ENCODE results near the gene BTK.
A peak's percentile ranks its signal among the peaks of the same experiment; 100 is the strongest.

Gene BTK

GRCh38 chrX:101393530-101394305 is 7.7 kb upstream of the BTK start:
- no peak for DNase-seq (ENCODE audit: low spot score)

- DNase-seq (ENCODE audit: low spot score), result peak; percentile 12
Measured at GRCh38 chrX:101391831-101392230, 5.8 kb upstream of the BTK start.

GRCh38 chrX:101390664-101391525 is 4.9 kb upstream of the BTK start, which contains the start of gene RPL36A:
Gene RPL36A (plus strand): TSS chrX:101391011. CDS start chrX:101391044, 33 bp downstream.
- peak; percentile 91 for DNase-seq (ENCODE audit: low spot score)

- peak; percentile 15 for DNase-seq (ENCODE audit: low spot score)
Measured at GRCh38 chrX:101388604-101389003, 2.6 kb upstream of the BTK start.

GRCh38 chrX:101386542-101386885 is 523 bp upstream of the BTK start:
- no peak for DNase-seq (ENCODE audit: low spot score)

- no peak for DNase-seq (ENCODE audit: low spot score)
Measured at GRCh38 chrX:101385026-101385684, 836 bp downstream of the BTK start.

GRCh38 chrX:101383679-101384205 is 2.2 kb downstream of the BTK start:
- DNase-seq (ENCODE audit: low spot score), result no peak

- no peak for DNase-seq (ENCODE audit: low spot score)
Measured at GRCh38 chrX:101377547-101377946, 8.4 kb downstream of the BTK start.

GRCh38 chrX:101370888-101371504 is 15.0 kb downstream of the BTK start:
- DNase-seq (ENCODE audit: low spot score), result no peak

GRCh38 chrX:101369687-101370086 is 16.3 kb downstream of the BTK start:
- DNase-seq (ENCODE audit: low spot score), result no peak

- no peak for DNase-seq (ENCODE audit: low spot score)
Measured at GRCh38 chrX:101368800-101369199, 17.2 kb downstream of the BTK start.

GRCh38 chrX:101365301-101365795 is 20.6 kb downstream of the BTK start:
- no peak for DNase-seq (ENCODE audit: low spot score)

GRCh38 chrX:101362757-101363156 is 23.2 kb downstream of the BTK start:
- no peak for DNase-seq (ENCODE audit: low spot score)

- no peak for DNase-seq (ENCODE audit: low spot score)
Measured at GRCh38 chrX:101362116-101362515, 23.9 kb downstream of the BTK start.

- peak; percentile 81 for DNase-seq (ENCODE audit: low spot score)
Measured at GRCh38 chrX:101360390-101360789, 25.6 kb downstream of the BTK start.

- no peak for DNase-seq (ENCODE audit: low spot score)
Measured at GRCh38 chrX:101359966-101360365, 26.0 kb downstream of the BTK start.

GRCh38 chrX:101357166-101357795 is 28.7 kb downstream of the BTK start:
- DNase-seq (ENCODE audit: low spot score), result peak; percentile 55

- no peak for DNase-seq (ENCODE audit: low spot score)
Measured at GRCh38 chrX:101349193-101349562, 36.8 kb downstream of the BTK start.

GRCh38 chrX:101348452-101349192 is 37.4 kb downstream of the BTK start, which contains the start of gene TIMM8A:
Gene TIMM8A (minus strand): TSS chrX:101348742. CDS start chrX:101348664, 78 bp downstream.
- DNase-seq (ENCODE audit: low spot score), result peak; percentile 79

GRCh38 chrX:101347859-101348451 is 38.0 kb downstream of the BTK start:
- peak; percentile 16 for DNase-seq (ENCODE audit: low spot score)
